Left renal cortex interstitium (tissue), 4 donors: Measurements from ENCODE around the gene VWC2L. TPM values are rescaled to one million over a fixed set of nuclear protein-coding genes. Genes with fewer than 3 reads are reported as not detected.

ENCODE experiments used
- DNase-seq, 4 donors: peaks; one replicate each; pipeline ENCODE4 v3.0.0-alpha.2; 2013; ENCODE audit warnings: low read depth in 4 of 4, low spot score in 2 of 4, missing footprints in 1 of 4
- polyA plus RNA-seq, 4 donors: library from polyadenylated mRNA; unstranded; fragments of 120-200 nt; gene quantifications; one replicate each; pipeline ENCODE4 v1.2.1, GENCODE V29; 2013; ENCODE audit not compliant: insufficient read length in 4 of 4

VWC2L gene
- polyA plus RNA-seq, 4 donors = 0.07 to 0.19 (median 0.08) TPM

DNA sequence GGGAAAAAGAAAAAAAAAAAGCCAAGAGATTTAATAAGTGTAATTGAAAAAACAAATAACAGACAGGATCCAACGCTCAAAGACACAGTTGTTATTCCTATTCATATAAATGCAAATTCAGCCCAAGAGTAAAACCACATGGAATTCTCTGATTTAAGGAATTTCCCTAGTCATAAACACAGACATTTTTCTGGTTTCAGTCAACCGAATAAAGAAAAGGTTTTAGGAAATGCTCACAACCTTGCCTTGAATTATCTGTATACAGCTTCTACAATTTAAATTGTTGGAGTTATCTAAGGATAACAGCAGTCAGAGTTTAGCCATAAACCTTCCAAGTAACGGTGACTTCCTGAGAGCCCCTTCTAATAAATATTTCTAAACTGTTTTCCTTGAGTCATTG is 122.7 kb downstream of the VWC2L start:
- DNase-seq = peak in 2 of 4 donors; percentile 24 to 36

DNA sequence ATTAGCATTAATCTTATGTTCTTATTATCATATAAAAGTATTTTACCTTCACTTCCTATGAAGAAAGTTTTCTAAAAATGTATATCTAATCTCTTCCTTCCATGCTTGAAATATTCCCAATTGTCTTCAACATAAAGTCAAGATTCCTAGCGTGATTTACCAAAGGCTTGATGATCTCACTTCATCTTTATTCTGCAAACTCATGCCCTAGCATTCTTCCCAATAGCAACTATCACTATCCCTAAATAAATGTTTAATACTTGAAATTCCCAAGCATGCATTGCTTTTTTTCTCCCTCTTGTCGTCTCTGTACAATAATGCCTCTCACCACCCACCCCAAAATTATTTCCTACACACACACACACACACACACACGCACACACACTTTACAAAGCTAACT is 125.8 kb downstream of the VWC2L start:
- no peak for DNase-seq

DNA sequence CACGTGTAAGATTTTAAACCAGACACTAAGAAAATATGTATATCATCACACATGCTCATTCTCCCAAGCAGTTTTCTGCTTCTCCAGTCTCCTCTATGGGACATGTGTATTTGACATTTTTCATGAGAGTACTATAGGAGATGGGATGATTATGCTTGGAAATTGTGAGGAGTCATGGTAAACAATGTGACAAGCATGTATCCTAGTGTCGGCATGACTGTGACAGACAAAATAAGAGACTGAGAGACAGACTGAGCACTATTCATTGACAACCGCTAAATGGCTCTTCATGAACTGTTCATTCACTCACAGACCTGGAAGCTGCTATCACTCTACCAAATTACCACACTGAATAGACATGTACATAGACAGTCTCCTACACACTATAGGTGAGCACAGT is 127.1 kb downstream of the VWC2L start:
- no peak for DNase-seq

DNA sequence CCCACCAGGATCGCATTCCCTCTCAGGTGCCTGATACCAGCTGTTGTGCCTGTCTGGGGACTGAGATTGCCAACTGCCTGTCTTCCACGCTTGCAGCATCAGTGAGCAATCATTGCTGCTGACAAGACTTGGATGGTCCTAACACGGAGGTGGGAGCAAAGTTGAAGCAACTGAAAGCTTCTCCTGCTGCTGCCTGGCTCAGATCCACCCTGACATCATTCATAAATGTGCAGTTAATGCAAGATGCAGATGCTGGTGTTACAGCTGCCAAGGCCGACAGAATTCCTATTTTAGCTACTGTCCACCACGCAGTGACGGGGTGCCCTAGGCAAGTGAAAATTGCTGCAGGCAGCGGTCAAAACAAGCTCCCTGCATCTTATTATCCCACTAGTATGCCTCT is 131.4 kb downstream of the VWC2L start:
- DNase-seq = no peak

DNA sequence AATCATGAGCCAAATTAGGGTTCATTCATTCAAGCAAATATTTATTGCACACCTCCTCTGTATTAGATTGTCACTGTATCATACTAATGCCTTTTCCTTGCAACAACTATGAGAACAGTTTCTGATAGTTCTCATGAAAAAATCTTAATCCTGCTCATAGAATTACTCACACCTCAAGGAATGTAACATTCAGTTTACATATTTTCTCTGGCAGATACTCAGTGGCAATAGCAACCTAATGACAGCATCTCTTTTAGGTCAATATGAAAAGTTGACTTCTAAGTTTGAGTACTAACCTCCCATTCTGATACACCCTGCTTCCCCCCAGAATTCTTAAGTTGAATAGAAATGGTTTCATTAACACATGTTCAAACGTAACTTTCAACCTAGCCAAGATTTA is 132.0 kb downstream of the VWC2L start:
- no peak for DNase-seq

DNA sequence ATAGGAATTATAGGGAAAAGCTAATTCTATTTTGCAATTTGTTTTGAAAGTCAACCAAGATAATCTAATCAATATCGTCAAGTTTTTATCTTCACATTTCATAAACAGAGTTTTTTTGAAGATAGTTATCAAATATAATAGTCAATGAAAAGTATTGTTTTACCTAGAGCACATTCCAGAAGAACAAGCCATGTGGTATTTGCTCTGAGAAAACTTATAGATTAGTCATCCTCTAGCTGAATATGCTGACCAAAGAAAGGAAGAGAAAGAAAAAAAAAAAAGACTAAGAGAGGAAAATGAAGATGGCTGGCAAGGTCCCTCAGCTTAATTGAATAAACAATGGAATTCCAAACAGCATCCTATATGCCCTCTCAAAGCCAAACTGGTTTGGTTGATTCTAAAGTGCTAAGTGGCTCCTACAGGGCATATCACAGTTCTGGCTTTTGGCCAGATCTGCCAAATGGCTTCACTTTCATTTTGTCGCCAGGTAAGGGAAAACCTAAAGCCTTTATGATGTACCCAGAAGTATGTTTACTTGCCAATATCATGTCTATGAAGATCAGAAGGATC is 132.6 kb downstream of the VWC2L start:
- DNase-seq = no peak

DNA sequence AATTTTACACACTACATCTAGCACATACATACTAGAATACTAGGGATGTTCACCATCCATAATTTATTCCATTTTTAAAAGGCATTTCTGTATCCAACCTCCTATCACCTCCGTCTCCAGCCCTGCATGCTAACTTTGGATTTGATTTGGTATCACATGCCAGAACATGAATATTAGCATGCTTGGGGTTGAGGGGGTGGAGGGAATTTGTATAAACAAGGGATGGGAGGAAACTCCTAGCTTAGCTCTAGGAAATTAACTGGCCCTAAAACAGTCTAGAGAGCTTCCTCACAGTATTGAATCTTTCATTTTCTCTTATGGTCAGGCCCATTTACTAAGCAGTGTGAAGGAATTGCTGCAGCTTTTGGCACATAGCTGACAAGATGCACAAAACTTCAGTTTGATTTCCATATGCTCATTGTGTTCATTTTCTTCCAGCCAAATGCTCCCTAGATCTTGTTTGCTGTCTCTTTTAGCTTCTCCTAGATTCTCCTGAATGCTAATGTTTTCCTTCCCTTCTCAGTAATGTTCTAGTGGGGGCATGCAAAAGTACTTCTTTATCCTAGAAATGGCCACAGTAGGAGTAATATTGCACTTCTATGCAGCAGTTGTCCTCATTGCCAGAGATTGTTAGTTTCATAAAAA is 135.2 kb downstream of the VWC2L start:
- no peak for DNase-seq

DNA sequence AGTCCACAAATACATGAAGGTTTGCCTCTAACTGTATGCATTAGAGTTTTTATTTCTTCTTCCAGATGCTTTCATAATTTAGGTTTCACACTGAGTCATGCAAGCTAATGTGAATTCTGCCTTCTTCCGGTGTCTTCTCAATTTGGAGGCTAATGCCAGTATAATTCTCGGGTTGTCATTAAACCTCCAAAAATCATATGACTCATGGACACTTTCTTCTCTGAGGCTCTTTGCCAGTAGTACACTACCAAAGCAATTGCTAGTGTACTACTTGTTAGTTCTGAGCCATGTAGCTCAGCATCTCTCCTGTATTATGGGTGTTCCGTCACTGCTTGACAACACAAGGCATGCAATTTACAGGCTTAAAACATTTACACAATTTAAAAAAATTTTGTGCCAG is 137.1 kb downstream of the VWC2L start:
- no peak for DNase-seq

DNA sequence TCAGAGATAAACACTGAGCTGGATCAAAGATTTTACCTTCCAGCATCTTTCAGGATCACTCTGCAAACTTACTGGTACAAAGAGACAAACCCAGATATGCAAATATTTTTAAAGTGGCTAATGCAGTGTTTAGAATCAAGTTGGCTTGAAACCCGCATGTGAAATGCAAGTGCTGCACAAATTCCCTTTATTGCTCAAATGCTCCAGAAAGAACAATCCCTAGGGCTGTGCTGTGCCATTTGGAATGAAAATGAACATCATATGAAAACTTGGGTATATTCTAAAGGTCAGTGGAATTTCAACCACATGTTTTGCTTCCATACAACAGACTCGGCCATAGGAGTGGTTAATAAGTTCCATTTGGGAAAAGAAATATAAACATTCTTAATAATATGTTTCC is 139.1 kb downstream of the VWC2L start:
- DNase-seq = no peak

DNA sequence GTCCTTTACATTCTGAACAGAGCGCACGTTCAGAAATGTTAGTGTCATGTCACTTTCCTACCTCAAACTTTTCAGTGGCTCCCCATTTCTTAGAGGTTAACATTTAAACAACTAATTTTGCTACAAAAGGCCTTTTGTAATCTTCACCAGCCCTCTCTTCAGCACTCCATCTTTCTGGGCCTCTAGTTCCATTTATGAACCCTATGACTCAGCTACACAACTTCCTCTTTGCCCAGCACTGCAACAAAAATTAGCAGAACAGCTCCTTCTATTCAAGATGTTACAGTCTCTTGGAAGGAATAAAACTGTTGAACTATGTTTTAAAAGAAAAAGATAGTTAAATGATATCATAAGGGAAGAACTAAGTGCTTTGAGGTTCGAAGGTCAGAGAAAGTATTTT is 139.9 kb downstream of the VWC2L start:
- no peak for DNase-seq

DNA sequence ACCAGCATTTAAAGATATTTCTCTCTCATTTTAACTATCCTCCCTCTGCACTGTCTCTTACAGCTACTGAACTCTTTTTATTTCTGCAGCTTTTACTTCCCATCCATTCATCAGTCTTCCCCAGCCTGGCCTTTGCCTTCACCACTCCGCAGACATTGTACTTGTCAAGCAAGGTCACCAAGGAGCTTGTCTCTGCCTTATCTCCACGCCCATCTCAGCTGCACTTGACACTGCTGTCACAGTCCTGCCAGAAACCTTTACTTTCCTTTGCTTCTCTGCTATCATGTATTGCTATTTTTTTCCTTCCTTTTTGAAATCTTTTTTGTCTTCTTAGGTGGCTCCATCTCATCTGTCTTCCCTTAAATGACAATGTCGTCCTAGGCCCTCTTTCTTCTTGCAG is 147.0 kb downstream of the VWC2L start:
- DNase-seq = no peak

DNA sequence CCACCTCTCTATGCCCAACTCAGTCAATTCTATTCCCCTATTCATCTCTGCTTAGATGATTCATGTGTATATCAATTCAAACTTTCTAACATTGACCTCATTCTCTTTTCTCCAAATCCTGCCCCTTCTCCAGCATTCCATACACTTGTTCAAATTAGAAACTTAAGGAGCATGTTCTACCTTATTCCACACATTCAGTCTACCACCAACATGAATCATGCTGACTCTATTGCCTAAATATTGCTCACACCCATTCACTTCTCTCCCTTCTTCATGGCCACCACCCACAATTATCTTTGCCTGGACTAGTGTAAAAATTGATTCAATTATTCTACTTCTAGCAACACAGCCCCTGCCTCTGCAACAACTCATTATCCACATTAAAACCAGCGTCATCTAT is 147.5 kb downstream of the VWC2L start:
- DNase-seq = no peak

DNA sequence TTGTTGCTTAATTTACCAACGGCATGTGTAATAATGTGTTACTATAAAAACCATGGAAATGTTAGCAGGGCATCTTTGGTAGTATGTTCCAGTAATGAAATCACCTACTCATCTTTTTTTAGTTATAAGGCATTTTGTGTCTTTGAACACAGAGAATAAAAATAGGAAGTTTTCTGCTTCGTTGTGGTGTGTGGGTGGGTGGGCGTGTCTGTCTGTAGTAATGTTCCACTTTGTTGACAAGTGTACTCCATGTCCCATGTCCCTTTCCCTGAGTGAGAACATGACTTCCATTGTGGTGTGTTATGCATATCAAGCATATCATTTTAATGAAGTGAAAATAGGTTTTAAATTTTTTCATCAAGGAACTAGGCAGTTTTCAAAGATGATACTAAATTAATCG is 149.3 kb downstream of the VWC2L start:
- no peak for DNase-seq

DNA sequence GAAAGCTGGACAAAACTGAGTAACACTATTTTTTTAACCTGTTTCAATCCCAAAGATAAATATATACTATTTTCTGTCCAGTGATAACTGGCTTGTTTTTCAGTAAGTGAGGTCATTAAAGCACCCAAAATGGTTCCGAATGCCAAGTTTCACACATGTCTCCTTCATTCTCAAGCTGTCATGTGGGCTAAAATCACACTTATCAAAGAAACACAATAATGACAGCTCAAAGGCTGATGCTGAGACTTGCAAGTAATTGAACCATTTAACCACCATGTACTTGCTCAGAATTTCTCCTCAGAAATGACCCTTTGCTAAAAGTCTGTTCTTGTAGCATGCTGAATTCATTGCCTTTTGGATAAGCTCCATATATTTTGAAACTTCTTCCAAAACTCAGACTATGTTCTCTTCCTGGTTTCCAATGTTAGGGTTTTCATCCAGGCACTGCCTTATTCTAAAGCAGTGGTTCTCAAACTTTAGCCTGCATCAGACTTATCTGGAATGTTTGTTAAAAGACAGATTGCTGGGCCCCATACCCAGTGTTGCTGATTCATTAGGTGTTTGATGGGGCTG is 149.8 kb downstream of the VWC2L start:
- DNase-seq = no peak

DNA sequence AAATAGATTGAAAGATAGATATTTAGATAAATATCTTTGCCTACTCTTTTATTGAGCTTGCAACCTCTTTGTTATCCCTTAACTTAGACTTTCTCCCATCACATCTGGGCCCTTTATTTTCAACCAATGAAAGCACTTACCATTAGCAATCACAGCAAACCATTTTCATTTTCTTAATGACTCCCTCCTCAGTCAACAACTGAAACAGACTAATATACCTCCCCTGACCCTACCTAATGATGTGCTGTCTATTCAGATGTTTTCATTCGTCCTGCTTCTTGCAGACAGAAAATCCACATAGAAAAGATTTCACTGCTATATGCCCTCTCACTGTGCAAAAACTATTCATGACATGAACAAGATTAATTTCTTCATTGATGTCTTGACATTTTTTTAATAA is 154.4 kb downstream of the VWC2L start:
- no peak for DNase-seq

DNA sequence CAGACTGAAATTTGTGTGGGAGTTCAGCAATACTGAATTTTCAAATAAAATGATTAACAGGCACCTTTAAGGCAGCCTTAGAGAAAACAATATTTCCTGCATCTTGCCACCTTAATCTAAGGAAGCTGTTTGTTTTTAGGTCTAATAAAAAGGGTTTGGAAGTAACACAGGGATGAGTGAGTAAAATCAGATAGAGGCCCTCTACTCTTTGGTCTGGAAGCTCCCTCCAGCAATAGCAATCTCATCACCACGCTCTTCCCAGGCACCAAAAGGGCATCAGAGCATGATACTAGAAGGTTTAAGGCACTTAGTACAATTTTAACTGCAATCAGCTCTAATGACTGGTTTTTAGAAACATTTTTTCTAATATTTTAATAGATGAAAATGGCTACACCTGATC is 155.6 kb downstream of the VWC2L start:
- DNase-seq = no peak

DNA sequence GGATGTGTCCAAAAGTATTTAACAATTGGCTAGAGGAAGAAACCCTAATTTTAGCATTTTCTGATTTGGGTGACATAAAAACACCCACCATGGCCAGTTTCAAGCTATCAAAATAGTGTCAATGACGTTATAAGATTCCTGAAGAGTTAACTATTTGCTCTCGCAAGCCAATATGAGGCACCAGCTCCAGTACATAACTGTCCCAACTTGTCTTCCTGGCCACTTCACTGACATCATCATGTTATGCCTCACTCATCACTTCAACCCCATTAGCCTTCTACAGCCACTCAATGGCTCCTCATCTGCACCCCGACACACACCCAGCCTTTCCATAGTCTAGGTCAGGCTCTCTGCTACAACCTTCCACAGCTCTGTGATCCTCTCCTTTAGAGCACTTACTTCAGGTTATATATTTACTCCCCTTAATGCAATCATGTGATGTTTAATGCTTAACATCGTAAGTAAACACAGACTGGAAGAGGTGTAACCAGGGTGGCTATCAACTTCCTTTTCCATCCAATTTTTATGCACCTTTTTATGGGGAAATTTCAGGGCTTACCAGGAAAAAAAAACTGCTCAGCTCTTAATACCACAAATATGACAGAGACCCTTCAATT is 158.7 kb downstream of the VWC2L start:
- no peak for DNase-seq

DNA sequence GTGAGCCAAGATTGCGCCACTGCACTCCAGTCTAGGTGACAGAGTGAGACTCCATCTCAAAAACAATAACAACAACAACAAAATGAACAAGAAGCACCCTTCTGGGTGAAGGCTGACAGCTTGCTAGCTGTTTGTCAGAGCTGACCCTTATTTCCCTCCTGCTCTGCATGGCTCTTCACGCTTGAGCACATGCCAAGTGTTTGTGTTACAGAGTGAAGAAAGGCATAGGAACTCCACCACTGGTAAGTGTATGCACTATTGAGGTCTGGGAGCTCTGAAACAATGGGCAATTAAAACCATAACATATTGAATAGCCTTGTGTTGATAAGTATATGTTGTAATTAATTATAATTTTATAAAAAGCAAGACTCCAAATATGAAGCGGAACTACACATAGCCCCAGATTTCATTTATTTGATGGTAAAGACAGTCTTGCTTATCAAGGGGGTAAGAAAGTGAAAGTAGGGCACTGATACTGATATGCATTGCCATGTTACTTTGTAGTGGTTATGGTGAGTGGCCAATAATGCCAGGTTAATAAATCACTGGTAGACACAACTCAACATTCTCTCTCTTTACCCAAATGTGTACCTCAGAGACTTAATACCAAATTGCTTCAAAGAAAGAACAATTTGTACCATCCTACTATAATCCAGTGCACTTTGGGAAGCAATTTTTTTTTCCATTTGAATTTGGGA is 163.4 kb downstream of the VWC2L start:
- DNase-seq = no peak

DNA sequence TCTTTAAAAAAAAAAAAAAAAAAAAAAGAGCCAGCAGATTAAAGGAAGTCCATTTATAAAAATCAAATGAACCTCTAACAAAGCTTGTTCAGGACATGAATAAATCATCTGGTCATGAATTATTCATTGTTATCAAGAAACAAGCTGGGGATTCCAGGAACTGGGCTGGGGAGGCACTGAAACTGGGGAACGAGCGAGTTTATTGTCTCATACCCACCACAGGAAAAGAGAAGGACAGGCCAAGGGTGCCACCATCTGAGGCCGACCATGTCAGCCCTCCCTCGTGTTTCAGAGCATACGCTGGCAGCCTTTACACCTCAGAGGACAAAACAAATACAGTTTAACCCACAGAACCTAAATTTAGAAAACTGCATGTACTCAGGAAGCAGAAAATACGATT is 164.2 kb downstream of the VWC2L start:
- DNase-seq = no peak

DNA sequence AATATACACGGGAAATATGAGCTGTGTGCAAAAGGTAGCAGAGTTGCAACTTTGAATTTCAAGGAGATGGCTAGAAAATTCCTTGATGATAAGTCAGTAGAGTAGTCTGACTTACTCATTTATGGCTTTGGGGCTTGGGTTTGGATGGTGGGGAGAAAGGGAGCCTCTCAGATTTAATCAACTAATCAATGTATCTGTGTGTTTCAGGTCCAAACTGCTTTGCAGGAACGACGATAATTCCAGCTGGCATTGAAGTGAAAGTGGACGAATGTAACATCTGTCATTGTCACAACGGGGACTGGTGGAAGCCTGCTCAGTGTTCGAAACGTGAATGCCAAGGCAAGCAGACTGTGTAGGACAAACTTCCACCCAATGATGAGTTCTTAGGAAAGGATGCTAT is 164.6 kb downstream of the VWC2L start:
- no peak for DNase-seq

DNA sequence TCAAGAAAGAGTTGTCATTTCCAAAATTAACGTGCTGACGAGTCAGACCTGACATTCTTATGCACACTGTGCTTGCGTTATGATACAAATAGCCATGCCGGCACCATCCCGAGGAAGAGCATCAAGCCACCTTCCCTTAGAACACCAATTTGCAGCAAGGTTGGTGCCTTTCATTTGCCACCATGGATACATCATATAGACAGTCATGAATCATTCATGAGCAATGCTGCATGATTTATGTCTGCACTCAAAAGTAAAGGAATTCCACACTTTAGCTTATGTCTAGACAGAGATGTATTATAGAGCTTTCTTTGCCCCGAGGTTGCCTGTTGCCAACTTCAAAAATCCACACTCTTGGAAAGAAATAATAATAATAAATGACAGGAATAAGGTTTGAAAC is 166.9 kb downstream of the VWC2L start:
- DNase-seq = no peak

DNA sequence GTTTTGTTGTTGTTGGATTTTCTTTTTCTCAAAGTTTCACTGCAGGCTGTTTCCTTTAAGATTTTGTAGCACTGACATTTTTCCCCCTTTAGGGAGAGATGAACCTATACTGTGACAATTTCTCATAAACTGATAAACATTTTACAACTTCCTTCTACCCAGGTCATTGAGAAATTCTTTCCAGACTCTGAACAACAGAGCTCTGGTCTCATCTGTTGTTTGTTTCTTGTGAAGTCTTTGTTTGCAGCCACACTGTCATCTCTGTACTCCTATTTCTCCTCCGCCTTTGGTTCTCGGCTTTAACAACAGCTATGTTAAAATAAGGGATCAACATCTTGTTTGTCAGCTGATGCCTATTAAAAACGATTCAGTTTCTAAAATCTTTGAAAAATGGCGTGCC is 167.6 kb downstream of the VWC2L start:
- no peak for DNase-seq
